ENCODE measurements around the gene SH3RF3.

The SH3RF3 gene

DNA sequence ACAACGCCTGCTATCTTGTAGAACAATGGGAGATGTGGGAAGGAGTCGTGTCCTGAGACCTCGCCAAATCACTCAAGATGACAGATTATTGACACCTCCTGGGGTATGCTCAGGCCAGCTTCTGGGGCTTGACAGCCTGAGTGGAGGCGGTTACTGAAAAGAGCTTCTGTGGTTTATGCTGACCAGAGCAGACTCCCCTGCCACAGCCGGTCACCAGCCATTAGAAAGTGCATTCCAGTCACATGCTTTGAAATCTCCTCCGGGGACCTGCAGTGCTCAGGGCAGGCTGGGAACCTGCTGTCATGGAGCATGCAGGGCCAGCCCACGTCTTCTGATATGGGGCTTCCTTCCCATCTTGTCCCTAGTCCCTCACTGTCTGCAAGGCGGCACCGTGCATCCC is 268.9 kb downstream of the SH3RF3 start:
- ATAC-seq (no peak), DNase-seq (no peak)

GRCh38 chr2:109398366-109399015 is 269.5 kb downstream of the SH3RF3 start:
- no peak for DNase-seq
- no peak for ATAC-seq

GRCh38 chr2:109399066-109399465 is 270.1 kb downstream of the SH3RF3 start:
- DNase-seq (no peak), ATAC-seq (no peak)

- ATAC-seq (no peak), DNase-seq (no peak)
Measured at GRCh38 chr2:109400102-109400501, 271.1 kb downstream of the SH3RF3 start.

GRCh38 chr2:109401370-109401769 is 272.4 kb downstream of the SH3RF3 start:
- DNase-seq, result no peak
- no peak for ATAC-seq

DNA sequence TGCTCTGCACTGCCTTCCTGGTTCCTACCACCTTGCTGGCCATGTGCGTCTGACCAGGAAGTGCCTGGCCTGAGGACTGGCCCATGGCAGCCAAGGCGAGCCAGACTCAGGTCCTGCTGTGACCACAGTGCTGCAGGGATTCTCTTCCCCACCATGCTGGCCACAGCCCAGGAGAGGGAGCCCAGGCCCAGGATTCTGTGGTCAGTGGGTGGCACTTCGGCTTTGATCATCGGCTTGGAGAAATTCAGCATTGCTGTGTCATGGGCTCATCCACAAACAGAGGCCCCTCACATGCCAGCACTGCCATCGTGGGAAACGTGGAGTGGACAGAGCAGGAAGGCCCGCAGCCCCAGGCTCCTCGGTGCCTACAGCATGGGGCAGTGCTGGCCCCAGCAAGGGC is 273.2 kb downstream of the SH3RF3 start:
- DNase-seq (no peak), ATAC-seq (no peak)

- peak; percentile 92 for ATAC-seq
- DNase-seq, result peak; percentile 68
Measured at GRCh38 chr2:109402980-109403840, 274.2 kb downstream of the SH3RF3 start.

DNA sequence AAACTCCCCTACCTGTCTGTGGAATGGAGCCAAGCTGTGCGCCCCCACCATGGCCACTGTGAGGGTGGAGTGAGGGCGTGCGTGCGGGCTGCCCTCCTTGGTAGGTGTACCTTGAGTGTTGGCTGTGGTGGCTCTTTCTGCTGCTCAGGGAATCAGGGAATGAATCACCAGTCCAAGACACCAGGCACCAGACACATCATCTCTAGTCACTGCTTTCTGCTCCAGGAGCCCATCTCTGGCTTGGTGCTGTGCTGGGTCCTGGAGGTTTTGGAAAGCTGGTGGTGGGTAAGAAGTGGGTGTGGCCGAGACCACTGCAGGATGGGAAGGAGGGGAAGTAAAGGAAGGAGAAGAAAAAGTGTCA is 274.8 kb downstream of the SH3RF3 start:
- peak; percentile 60 for ATAC-seq

DNA sequence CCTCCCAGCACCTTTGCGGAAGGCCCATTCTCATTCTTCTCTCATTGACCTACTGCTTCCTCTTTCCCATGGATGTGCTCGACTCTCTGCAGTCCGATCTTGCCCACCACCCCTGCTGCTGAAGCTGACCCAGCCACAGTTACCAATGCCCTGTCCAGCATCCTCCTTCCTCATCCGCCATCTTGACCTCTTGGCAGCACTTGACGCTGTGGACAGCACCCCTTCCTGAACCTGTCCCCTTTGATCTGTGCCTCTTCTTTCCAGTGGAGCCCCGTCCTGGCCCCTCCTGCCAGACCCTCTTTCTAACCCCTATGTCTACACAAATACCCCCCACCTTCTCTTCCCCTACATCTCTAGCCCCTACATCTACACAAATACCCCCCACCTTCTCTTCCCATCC is 275.7 kb downstream of the SH3RF3 start:
- ATAC-seq (no peak), DNase-seq (no peak)

More for the DNA sequence above, 274.8 kb downstream of the SH3RF3 start:
- peak; percentile 29 for DNase-seq

- ATAC-seq, result no peak
Measured at GRCh38 chr2:109405873-109406272, 276.9 kb downstream of the SH3RF3 start.

DNA sequence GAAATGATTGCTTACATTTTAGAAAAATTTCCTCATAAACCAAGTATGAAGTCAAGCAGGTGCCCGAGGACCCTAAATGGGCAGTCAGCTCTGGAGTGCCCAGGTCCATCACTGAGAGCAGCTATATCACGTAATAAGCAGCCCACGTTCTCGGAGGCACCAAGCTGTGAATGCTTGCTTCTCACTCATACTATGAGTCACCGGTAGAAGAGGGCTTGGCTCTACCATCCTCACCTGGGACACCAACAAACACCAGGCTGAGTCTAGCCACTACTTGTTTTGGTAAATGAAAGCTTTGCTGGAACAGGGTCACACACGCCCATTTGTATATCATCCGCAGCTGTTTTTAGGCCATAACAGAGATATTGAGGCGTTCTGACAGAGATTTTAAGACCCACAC is 277.3 kb downstream of the SH3RF3 start:
- DNase-seq, result no peak
- no peak for ATAC-seq

More at GRCh38 chr2:109405873-109406272, 276.9 kb downstream of the SH3RF3 start:
- no peak for DNase-seq

DNA sequence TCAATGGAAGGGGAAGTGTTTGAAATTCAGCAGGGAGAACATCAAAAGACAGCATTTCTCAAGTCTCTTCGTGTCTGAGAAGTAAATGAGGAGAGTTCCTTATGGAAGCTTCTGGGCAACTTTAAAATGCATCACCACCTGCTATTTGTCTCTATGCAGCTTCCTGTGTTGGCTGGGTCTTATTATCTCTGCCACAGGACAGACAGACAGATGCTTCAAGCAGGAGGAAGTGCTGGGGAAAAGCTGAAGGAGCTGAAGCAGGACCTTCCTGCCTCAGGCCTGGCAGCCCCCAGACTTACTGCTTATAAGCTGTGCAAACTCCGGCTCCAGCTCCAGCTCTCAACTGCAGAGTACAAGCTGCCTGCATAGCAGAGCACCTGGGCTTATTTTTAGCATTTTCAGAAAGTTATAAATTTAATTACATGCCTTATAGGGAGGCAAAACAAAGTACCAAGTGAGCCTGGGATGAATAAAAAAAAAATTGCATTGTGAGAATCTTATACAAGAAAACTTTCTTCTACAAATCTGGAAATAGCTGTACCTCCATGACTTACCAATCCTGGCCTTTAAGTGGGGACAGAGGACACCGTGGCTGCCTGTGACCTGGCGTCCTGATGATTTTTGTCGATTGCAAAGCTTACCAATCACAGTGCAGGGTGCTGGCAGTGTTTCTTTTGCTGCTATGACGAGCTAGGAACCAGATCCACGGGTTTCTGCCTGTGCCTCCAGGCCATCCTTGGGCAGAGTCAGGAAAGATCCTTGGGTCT is 278.5 kb downstream of the SH3RF3 start:
- ATAC-seq (no peak), DNase-seq (no peak)

- ATAC-seq (no peak), DNase-seq (no peak)
Measured at GRCh38 chr2:109408043-109408335, 279.0 kb downstream of the SH3RF3 start.

DNA sequence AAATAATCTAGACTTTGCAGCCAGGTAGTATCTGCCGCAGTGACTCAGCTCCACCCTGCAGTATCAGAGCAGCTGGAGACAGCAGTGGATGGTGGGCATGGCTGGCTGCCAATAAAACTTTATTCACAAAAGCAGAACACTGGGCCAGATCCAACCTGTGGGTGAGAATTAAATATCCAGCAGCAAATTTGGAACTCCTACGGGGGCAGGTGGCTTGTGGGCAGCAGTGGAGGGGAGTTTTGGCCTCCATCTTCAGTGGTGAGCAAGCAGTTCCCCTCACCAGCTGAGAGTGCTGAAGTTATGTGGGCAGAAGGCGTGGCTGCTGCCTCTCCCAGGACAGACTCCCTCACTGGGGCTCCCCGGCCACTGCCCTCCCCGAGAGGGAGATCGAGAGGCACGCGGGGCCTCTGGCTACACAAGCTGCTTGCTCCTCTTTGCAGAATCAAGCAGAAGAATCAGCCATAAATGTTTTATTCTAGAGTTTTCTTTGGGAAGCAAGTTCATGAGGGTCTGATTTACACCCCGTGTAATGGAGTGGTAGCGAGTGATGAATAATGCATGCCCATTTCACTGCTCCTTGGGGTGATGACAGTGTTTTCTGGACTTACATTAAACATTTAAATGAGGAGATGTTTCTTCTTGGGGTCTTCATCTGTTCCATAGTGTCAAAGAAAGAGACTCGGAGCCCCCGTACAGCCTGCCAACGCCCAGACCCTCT is 280.5 kb downstream of the SH3RF3 start:
- no peak for DNase-seq
- no peak for ATAC-seq

- no peak for DNase-seq
- no peak for ATAC-seq
Measured at GRCh38 chr2:109410039-109410815, 281.2 kb downstream of the SH3RF3 start.

GRCh38 chr2:109411640-109412325 is 282.8 kb downstream of the SH3RF3 start:
- ATAC-seq (no peak), DNase-seq (no peak)

DNA sequence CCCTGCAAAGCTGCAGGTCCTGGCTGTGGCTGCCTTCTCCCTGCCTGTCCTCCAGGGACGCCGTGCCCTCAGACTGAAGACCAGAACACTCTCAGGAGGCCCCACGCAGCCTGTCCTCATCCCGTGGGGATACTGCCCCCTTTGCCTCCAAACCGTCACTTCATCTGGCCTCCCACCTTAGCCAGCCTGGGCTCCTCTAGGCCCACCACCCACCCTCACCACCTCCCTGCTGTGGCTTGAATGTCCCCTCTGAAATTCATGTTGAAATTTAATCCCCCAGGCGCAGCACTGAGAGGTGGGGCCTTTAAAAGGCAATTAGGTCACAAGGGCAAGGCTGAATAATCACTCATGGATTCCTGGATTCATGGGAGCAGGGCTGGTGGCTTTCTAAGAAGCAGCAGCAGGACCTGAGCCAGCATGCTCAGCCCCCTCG is 286.6 kb downstream of the SH3RF3 start:
- no peak for DNase-seq
- no peak for ATAC-seq

GRCh38 chr2:109417701-109418335 is 288.8 kb downstream of the SH3RF3 start:
- ATAC-seq (no peak), DNase-seq (no peak)

- no peak for ATAC-seq
- no peak for DNase-seq
Measured at GRCh38 chr2:109418716-109419115, 289.7 kb downstream of the SH3RF3 start.

- DNase-seq (no peak), ATAC-seq (no peak)
Measured at GRCh38 chr2:109419171-109419756, 290.3 kb downstream of the SH3RF3 start.

Measured in stimulated activated naive CD8-positive, alpha-beta T cell treated with anti-CD3 and anti-CD28 coated beads, Interleukin-15, Interleukin-2, amounts not matched to agents 100 U/mL and 50 U/mL, for 24 hours (primary cell).